Colonic mucosa (tissue), 4 donors: Measurements from ENCODE around the gene GAMT. TPM values are rescaled to one million over a fixed set of nuclear protein-coding genes. Genes with fewer than 3 reads are reported as not detected.

ENCODE experiments used
- DNase-seq: peaks from one replicate; pipeline ENCODE4 v3.0.0-alpha.2; 2020
- H3K27ac ChIP-seq: fragments of 200-600 bp; one replicate; pipeline ENCODE4 v1.8.0; 2021
- H3K27me3 ChIP-seq: fragments of 200-600 bp; one replicate; pipeline ENCODE4 v1.8.0; 2021
- H3K36me3 ChIP-seq: fragments of 200-600 bp; one replicate; pipeline ENCODE4 v1.8.0; 2021
- H3K4me1 ChIP-seq: fragments of 200-600 bp; one replicate; pipeline ENCODE4 v1.8.0; 2021; ENCODE audit warnings: mild to moderate bottlenecking
- H3K4me3 ChIP-seq: fragments of 200-600 bp; one replicate; pipeline ENCODE4 v1.8.0; 2021
- H3K9ac ChIP-seq, 2 donors: one replicate each; pipeline ENCODE4 v1.7.0; 2013; ENCODE audit warnings: control low read depth in 2 of 2, low read depth in 2 of 2, low read length in 2 of 2
- H3K9me3 ChIP-seq: fragments of 200-600 bp; one replicate; pipeline ENCODE4 v1.8.0; 2021
- intact Hi-C: fragments of 100-400 bp; cut with DNase I; formaldehyde crosslinking; loops from one replicate; pipeline ENCODE4 v1.14.1; 2022
- total RNA-seq, 2 donors: library from RNA; stranded (reverse); fragmentation: NEBNext Ultra II Directional in 1 of 2; extraction: Animal tissue kit (Norgen Biotek cat#: 25700) in 1 of 2; gene quantifications; one replicate each; pipeline ENCODE4 v1.2.1, GENCODE V29; 2021
- TF ChIP-seq, protein P1 (sequence below): fragments of 200-600 bp; IDR thresholded peaks from one replicate; pipeline ENCODE4 v1.8.0; 2022; ENCODE audit warnings: antibody characterized with exemption, mild to moderate bottlenecking
- donor health status: healthy.
- donor health status: DM: no; HTN: no; CAD: no.
- donor health status: DM: no; HTN: no; CAD: no.

The GAMT gene
- total RNA-seq, 2 donors from 2014 or later, result 3.3 to 3.7 TPM

DNA sequence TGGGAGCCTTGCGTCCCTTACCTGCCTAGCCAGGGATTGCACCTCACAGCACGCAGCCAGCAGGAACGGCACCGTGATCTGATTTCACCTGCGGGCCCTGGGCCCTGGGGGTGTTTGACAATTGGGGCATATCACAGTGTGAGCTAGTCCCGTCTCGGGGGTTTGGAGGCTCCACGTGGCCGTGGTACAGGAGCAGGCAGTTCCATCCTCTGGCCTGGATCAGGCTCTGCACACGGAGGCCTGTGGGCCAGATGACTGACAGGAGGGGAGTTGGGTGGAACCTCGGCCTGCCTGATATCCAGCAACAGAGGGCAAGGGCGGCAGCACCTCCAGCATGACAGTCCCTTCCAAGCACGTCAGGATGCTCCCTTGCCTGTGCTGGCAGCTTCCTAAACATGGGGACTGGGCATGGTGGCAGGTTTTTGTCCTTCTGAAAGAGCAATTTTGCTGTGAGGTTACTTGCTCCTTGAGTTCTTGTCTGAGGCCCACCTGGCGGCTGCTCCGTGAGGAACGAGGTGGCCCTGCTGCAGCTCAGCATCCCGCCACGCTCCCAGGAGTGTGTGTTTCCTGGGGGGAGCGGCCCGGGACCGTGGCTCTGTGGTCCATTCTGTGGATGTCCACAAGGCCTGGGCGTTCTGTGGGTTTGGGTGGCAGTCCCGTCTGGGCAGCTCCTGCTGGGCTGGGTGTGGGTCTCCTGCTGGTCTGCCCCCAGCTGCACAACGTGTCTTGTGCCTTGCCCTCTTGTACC, 30.6 kb upstream of the GAMT start:
- H3K4me1 ChIP-seq, result no peaks in the 10 kb centered on the region
- TF ChIP-seq, protein P1, sequence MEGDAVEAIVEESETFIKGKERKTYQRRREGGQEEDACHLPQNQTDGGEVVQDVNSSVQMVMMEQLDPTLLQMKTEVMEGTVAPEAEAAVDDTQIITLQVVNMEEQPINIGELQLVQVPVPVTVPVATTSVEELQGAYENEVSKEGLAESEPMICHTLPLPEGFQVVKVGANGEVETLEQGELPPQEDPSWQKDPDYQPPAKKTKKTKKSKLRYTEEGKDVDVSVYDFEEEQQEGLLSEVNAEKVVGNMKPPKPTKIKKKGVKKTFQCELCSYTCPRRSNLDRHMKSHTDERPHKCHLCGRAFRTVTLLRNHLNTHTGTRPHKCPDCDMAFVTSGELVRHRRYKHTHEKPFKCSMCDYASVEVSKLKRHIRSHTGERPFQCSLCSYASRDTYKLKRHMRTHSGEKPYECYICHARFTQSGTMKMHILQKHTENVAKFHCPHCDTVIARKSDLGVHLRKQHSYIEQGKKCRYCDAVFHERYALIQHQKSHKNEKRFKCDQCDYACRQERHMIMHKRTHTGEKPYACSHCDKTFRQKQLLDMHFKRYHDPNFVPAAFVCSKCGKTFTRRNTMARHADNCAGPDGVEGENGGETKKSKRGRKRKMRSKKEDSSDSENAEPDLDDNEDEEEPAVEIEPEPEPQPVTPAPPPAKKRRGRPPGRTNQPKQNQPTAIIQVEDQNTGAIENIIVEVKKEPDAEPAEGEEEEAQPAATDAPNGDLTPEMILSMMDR, result no peak
- H3K36me3 ChIP-seq, result peaks cover 16% of the 10 kb centered on the region
- H3K4me3 ChIP-seq, result no peak overlapping the region
- intact Hi-C loops, result no loop called here
- H3K9me3 ChIP-seq, result no peaks in the 10 kb centered on the region
- no peak for DNase-seq
- no peak overlapping the region for H3K9ac ChIP-seq
- H3K27me3 ChIP-seq, result no peaks in the 10 kb centered on the region
- no peak overlapping the region for H3K27ac ChIP-seq

GRCh38 chr19:1430246-1430645, 28.9 kb upstream of the GAMT start:
- H3K27ac ChIP-seq, result no peak overlapping the region
- intact Hi-C loops, result no loop called here

GRCh38 chr19:1429750-1430149, 28.4 kb upstream of the GAMT start:
- Histone ChIP-seq H3K27ac (peak overlapping the region; percentile 17), H3K9me3 (no peaks in the 10 kb centered on the region), H3K4me1 (no peaks in the 10 kb centered on the region), H3K4me3 (no peak overlapping the region), H3K27me3 (no peaks in the 10 kb centered on the region), H3K9ac (no peak overlapping the region), H3K36me3 (peaks cover 28% of the 10 kb centered on the region)
- peak; percentile 49 for DNase-seq
- intact Hi-C loops, result no loop called here
- TF ChIP-seq, protein P1, result no peak

More at GRCh38 chr19:1430246-1430645, 28.9 kb upstream of the GAMT start:
- H3K27me3 ChIP-seq, result no peaks in the 10 kb centered on the region
- H3K4me1 ChIP-seq, result no peaks in the 10 kb centered on the region
- peaks cover 26% of the 10 kb centered on the region for H3K36me3 ChIP-seq
- no peak overlapping the region for H3K9ac ChIP-seq
- TF ChIP-seq, protein P1, result no peak
- no peak for DNase-seq
- H3K4me3 ChIP-seq, result no peak overlapping the region
- H3K9me3 ChIP-seq, result no peaks in the 10 kb centered on the region

DNA sequence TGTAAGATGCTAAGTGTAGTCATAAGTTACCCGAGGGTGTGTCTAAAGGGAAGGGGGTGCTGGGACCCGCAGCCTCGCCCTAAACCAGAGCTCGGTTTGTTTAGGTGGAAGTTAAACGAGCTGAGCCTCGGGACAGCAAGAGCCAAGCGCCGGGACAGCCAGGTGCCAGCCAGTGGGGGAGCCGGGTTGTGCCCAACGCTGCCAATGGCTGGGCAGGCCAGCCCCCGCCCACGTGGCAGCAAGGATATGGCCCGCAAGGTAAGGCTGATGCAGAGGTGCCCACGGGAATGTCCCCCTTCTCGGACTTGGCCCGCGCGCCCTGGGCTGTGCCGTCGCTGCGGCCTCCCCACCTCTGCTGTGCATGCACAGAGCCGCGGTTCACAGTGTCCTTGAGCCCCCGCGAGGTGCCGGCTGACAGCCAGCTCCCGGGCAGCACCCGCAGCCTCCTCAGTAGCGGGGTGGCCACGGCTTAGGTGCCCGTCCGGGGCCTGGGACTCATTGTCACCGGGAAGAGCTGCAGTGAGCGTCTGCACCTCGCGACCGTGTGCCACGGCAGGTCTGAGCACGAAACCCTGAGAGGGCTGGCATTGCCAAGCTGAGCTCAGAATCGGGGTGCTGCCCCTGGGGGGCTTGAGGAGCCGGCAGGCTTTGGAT, 27.5 kb upstream of the GAMT start:
- intact Hi-C loops, result no loop called here
- Histone ChIP-seq H3K4me3 (no peak overlapping the region), H3K27me3 (no peaks in the 10 kb centered on the region), H3K36me3 (peaks cover 26% of the 10 kb centered on the region), H3K4me1 (no peaks in the 10 kb centered on the region), H3K27ac (no peak overlapping the region), H3K9me3 (no peaks in the 10 kb centered on the region), H3K9ac (peak overlapping the region in 1 of 2 donors; percentile 24)
- DNase-seq, result no peak
- TF ChIP-seq, protein P1, result no peak

DNA sequence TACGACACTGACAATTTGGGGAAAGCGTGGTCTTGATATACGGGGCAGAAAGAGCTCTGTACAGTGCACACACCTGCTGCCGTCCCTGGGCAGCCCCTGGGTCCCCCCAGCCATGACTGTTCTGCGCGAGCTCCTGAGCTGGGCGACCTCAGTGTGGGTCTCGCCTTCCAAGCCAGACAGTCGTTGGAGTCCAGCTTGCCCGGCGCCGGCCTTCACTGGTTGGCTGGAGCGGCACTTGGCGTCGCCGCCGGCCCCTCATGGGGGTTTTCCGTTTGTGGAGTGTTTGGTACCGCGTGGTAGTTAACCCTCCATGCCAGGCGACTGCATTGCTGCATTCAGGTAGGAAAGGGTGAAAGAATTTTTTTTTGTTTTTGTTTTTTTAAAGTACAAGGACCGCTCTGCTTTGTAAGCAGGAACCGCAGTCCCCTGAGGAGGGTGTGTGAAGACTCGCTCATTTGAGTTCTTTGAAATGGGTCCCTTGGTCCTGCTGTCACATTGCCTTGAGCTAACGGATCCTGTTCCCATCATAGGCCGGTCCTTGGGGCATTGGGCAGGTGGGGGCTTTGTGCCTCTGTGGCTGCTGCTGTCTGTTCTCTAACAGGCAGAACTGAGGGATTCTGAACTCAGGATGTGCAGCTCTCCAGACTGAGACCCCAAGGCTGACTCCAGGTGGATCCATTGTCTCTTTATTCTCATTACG, 26.0 kb upstream of the GAMT start:
- peaks cover 22% of the 10 kb centered on the region for H3K36me3 ChIP-seq
- no peak overlapping the region for H3K4me3 ChIP-seq
- intact Hi-C loops, result no loop called here
- no peak overlapping the region for H3K27ac ChIP-seq
- H3K4me1 ChIP-seq, result no peaks in the 10 kb centered on the region
- TF ChIP-seq, protein P1, result no peak
- no peaks in the 10 kb centered on the region for H3K27me3 ChIP-seq
- no peak for DNase-seq
- H3K9me3 ChIP-seq, result no peaks in the 10 kb centered on the region
- H3K9ac ChIP-seq, result no peak overlapping the region
